Glomerular visceral epithelial cell (primary cell): Measurements from ENCODE around the gene MRRF.

Source experiments
- DNase-seq: peaks from one replicate; pipeline ENCODE4 v3.0.0-alpha.2; 2016; ENCODE audit errors: extremely low spot score

Gene MRRF

DNA sequence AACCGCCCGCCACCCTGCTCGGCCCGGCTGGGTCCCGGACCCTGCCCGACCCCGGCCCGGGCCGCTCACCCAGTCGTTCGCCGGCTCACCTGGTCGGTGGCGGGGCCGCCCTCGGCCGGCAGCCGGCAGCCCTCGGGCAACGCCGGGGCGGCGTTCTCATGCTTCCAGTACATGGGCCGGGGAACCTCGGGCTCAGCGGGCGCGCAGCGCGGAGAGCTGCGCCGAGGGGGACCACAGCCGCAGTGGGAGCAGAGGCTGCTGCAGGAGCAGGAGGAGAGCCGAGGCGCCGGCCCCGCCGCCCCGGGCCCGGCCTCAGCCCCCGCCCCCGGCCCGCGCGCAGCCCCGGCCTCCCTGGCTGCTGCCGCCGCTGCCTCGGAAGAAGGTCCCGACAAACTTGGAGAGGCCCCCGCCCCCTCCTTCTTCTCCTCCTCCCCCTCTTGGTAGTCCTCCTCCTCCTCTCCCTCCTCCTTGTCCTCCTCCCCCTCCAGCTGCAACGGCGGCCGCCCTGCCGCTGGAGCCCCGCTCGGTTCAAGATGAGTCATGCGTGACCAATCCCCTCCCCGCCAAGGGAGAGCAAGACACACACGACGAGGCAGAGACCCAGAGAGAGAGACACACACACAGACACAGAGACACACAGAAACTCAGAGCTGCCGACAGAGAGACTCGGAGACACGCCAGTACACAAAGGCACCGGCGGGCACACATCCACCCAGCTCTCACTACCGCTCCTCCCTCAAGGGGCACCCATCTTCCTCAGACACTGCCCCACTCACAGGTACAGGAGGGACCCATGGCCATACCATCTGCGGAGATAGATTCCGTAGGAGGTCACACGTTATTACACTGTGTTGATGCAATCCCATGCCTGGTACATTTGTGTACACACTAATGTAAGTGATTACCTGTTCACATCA lies 35.9 kb upstream of the MRRF start, which contains the start of gene LHX6:
Gene LHX6, minus strand, starts transcription at position 390 of the 917 bp plus-strand sequence. Its CDS starts 217 bp downstream, at position 173.
- DNase-seq, result peak; percentile 43

GRCh38 chr9:122229485-122229837 lies 35.2 kb upstream of the MRRF start:
- DNase-seq, result no peak

DNA sequence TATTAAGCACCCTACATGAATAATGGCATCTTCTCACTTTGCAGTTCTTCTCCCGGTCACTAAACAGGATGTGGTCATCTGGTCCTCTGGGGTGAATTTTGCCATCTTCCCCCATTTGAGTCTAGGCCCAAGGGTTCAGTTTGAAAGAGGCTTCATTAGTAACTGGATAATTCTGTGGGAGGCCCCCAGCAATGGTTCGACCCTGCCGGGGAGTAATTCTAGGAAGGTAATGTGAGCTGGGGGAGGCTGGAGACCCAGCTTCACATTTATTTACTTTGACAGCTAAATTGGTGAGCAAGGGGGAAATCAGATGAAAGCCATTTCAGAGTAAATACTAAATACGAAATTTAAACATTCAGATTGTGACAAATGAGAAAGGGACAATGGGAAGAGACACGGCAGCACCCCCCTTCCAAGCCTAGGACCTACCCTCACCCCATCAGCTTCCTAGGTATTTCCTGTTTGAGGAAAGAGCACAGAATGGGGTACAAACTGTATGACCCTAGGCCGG lies 31.8 kb upstream of the MRRF start:
- no peak for DNase-seq

DNA sequence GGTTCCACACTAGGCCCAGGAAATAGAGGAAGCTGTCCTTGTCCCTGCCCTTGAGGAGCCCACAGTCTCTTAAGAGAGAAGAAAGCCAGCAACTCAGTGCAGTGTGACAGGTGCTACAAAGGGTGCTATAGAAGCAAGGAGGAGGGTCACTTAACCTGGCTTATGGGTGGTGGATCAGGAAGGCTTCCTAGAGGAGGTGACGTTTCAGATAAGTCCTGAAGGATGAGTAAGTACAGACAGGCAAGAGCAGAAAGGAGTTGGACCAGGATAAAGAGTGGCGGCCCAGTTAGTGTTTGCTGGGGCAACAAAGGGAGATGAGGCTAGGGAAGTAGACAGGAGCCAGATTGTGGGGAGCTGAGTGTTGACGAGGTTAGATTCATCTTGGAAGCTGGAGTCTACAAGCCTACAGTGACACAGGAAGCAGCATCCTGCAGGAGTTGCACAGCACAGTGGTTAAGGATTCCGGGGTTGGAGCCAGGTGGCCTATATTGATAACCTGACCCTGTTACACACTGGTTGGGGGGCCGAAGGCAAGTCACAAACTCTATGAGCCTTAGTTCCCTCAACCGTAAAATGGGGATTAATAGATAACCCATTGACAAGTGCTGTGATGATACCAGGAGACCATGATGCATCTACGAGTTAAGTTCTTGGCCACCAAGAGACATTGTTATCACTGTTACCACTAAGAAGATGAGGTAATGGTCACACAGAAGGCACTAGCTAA lies 30.5 kb upstream of the MRRF start:
- no peak for DNase-seq

DNA sequence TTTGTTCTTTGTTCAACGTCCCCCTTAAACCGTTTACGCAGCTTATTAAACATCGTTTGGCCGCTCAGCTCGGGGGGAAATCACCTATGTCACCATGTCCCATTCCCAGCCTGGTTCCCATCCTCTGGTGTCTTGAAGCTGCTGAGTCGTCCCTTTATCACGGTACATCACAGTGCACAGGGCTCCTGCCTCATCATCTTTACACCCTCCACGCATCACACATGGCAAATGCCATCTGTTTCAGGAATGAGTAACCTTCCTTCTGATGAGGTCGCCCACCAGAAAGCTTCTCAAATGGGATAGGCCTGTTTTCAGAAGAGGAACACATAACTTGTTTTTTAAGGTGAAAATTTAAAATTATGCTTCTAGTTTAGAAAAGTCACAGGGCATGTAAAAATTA lies 28.0 kb upstream of the MRRF start:
- DNase-seq, result no peak

- no peak for DNase-seq
These were observed 25.0 kb upstream of the MRRF start for GRCh38 chr9:122239722-122240121.

- DNase-seq, result no peak
These were observed 20.3 kb upstream of the MRRF start for GRCh38 chr9:122244349-122244748.

GRCh38 chr9:122246666-122247065 lies 18.0 kb upstream of the MRRF start:
- DNase-seq, result no peak

DNA sequence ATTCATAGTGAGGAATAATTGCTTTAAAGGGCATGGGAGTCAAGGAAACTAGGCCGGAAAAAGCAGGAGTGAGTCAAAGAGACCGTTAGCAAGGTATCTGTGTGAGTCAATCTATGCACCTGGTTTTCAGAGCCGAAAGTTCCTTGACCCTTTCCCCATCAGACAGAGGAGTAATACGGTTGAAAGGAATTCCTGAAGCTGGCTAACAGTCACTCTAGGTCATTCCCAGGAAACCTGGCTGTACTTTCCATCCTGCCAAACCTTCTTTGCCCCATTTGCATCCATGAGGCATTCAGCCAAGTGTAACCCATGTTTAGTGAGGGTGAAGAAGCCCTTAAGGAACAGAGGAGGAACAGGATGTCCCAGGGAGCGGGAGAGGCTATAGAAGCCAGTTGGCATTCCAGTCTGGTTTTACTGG lies 16.2 kb upstream of the MRRF start:
- no peak for DNase-seq

DNA sequence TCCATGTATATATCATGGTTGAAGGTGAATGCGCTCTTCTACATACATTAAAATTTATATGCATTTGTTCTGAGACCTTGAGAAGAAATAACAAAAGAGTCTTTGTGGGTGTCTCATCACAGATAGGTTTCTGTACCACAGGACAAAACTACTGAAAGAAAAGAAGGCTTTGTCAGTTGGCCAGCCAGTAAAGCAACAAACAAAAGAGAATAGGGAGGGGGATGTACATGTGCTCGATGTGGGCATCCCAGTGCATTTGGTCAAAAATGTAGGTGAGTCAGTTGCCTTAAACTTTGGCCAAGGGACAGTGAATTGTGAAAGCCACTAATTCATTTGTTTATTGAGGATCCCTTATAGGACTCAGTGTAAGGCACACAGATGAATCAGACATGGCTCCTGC lies 13.3 kb upstream of the MRRF start:
- no peak for DNase-seq

DNA sequence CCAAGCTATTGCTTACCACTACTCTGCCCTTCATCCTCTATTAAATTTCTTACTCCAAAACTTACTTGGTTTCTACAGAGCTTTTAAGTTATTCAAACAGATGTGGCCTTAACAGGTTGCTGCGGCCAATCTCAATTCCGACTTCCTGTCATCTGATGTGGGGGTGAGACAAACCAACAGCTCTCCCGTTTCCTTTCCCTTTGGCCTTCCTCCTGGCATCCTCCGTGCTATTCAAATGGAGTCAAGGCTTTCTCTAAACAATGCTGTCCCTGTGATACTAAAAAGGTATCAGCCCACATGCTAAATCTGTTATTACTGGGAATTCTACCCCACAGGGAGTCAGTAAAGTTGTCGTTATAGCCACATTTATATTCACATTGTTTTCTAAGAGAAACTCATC lies 11.9 kb upstream of the MRRF start:
- DNase-seq, result no peak

GRCh38 chr9:122254761-122255160 lies 9.9 kb upstream of the MRRF start:
- no peak for DNase-seq

GRCh38 chr9:122256206-122256605 lies 8.5 kb upstream of the MRRF start:
- no peak for DNase-seq

GRCh38 chr9:122258886-122259415 lies 5.7 kb upstream of the MRRF start:
- DNase-seq, result no peak

DNA sequence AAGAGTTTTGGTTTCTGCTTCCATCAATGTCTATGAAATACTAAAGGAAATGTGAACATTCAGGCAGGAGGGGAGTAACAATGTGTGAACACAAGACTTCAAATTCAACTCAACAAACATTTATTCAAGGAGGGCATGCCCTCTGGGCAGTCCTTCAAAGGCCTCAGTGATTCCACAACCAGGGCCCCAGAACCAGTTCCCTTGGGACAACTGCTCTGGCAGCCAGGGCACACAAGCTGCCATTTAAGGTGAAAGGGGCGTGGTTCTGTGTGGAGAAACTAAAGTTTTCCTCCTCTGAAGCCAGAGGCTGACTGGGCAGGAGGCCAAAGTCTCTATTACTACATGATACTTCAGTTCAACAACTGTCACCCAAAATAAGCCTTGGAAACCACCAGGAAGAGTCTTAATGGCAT lies 3.2 kb upstream of the MRRF start:
- peak; percentile 8 for DNase-seq

- no peak for DNase-seq
These were observed 2.6 kb upstream of the MRRF start for GRCh38 chr9:122262073-122262472.

DNA sequence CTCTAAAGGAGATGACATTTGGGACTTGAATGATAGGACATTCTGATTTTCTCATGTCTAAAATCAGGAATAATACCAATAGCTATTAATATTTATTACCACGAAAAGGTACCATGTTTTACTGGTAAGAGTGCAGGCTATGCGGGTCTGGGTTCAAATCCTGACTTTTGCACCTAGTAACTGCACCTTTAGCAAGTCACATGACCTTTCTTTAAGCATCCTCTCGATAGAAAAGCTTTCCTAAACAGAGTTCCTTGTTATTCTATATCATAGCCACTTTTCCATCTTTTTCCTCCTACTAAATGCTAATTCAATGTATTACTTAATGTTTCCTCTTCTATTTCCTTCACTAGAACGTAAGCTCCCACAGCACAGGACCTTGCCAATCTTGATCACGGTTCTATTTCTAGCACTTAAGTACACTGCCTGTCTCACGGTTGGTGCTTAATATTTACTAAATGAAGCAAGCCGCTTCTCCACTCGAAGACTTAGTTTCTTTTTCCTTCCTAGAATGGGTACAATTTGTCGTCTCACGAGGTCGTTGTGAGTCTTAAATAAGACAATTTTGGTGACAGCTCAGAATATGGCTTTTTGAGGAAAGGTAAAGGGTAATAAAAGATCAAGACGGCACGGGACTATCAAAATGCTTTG lies 858 bp upstream of the MRRF start:
- DNase-seq, result no peak

- DNase-seq, result no peak
These were observed 650 bp downstream of the MRRF start for GRCh38 chr9:122265149-122265915.

DNA sequence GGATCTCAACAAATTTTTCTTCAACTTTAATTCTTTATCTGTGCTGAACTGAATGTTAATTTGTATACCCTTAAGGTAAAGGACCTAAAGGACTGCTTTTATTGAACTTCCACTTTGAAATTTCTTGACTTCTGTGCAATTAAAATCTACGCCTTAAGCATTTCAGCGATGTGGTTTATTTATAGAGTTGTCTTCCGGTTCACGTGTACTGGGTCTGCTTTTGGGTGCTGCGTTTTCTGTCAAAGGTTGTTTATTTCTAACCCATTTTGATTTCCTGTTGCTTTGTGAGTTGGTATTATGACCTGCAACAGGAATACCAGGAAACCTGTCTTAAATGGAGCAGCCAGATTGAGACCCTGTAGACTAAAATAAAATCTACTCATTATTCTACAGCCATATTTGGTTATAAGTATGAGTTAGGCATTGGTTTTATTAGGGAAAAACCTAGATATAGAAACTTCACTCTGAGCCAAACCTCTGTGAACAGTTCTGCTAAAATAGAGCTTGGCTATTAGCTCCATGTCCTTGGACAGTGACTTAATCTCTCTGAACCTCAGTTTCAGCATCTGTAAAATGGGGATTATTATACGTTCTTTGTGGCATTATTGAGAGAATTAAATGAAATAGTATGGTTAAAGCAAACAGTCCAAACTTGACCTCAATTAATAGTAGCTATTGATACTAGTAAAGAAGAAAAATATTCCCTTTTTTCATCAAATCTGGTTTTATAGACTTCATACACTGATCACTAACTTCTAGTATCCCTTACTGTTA lies 3.5 kb downstream of the MRRF start:
- DNase-seq, result no peak

GRCh38 chr9:122274055-122274454 lies 9.4 kb downstream of the MRRF start:
- no peak for DNase-seq
